ENCODE results near the gene GABRB1.
A peak's percentile ranks its signal among the peaks of the same experiment; 100 is the strongest.

GABRB1 gene

GRCh38 chr4:47095884-47096283 lies 64.5 kb downstream of the GABRB1 start:
- intact Hi-C loops (cut with DNase I): no loop called here
- no peak for DNase-seq

- no peak for DNase-seq
- intact Hi-C loops (cut with DNase I): no loop called here
Observed at GRCh38 chr4:47101453-47101852, 70.1 kb downstream of the GABRB1 start.

- no peak for DNase-seq
- intact Hi-C loops (cut with DNase I): no loop called here
Observed at GRCh38 chr4:47104986-47105385, 73.6 kb downstream of the GABRB1 start.

GRCh38 chr4:47106561-47106960 lies 75.2 kb downstream of the GABRB1 start:
- intact Hi-C loops (cut with DNase I): no loop called here
- no peak for DNase-seq

GRCh38 chr4:47109379-47109778 lies 78.0 kb downstream of the GABRB1 start:
- intact Hi-C loops (cut with DNase I): no loop called here
- no peak for DNase-seq

- DNase-seq: no peak
- intact Hi-C loops (cut with DNase I): no loop called here
Observed at GRCh38 chr4:47110546-47111132, 79.3 kb downstream of the GABRB1 start.

GRCh38 chr4:47118192-47118929 lies 87.0 kb downstream of the GABRB1 start:
- DNase-seq: no peak
- intact Hi-C loops (cut with DNase I): no loop called here

GRCh38 chr4:47120783-47121182 lies 89.4 kb downstream of the GABRB1 start:
- intact Hi-C loops (cut with DNase I): no loop called here
- peak in 16 of 42 donors; percentile 2 to 53 (median 26) for DNase-seq

- DNase-seq: peak in 39 of 42 donors; percentile 15 to 89 (median 64)
- intact Hi-C loops (cut with DNase I): no loop called here
Observed at GRCh38 chr4:47122592-47123291, 91.4 kb downstream of the GABRB1 start.

GRCh38 chr4:47128991-47129390 lies 97.6 kb downstream of the GABRB1 start:
- DNase-seq: no peak
- intact Hi-C loops (cut with DNase I): no loop called here

- intact Hi-C loops (cut with DNase I): no loop called here
- DNase-seq: peak in 19 of 42 donors; percentile 6 to 67 (median 30)
Observed at GRCh38 chr4:47135210-47135609, 103.8 kb downstream of the GABRB1 start.

- intact Hi-C loops (cut with DNase I): loop anchor here (10.0 kb wide), 1 partner anchor 242 kb away; no protein-coding TSS in a partner anchor
- DNase-seq: no peak
Observed at GRCh38 chr4:47143261-47143660, 111.9 kb downstream of the GABRB1 start.

GRCh38 chr4:47145630-47146029 lies 114.3 kb downstream of the GABRB1 start:
- intact Hi-C loops (cut with DNase I): loop anchor here (10.0 kb wide), 1 partner anchor 239 kb away; no protein-coding TSS in a partner anchor
- DNase-seq: peak in 23 of 42 donors; percentile 13 to 80 (median 46)

- intact Hi-C loops (cut with DNase I): no loop called here
- peak in 28 of 42 donors; percentile 4 to 75 (median 37) for DNase-seq
Observed at GRCh38 chr4:47154816-47155370, 123.5 kb downstream of the GABRB1 start.

- intact Hi-C loops (cut with DNase I): no loop called here
- no peak for DNase-seq
Observed at GRCh38 chr4:47155919-47156318, 124.6 kb downstream of the GABRB1 start.

GRCh38 chr4:47160095-47160494 lies 128.7 kb downstream of the GABRB1 start:
- intact Hi-C loops (cut with DNase I): no loop called here
- DNase-seq: no peak

- intact Hi-C loops (cut with DNase I): no loop called here
- no peak for DNase-seq
Observed at GRCh38 chr4:47167081-47168035, 136.0 kb downstream of the GABRB1 start.

GRCh38 chr4:47184083-47184482 lies 152.7 kb downstream of the GABRB1 start:
- intact Hi-C loops (cut with DNase I): no loop called here

GRCh38 chr4:47185761-47186160 lies 154.4 kb downstream of the GABRB1 start:
- no peak for DNase-seq
- intact Hi-C loops (cut with DNase I): no loop called here

More at GRCh38 chr4:47184083-47184482, 152.7 kb downstream of the GABRB1 start:
- DNase-seq: no peak

Data from head of caudate nucleus (tissue), 42 donors.